Subcutaneous adipose tissue (tissue), 4 donors: Measurements from ENCODE around the gene TMEM89. TPM values are rescaled to one million over a fixed set of nuclear protein-coding genes. Genes with fewer than 3 reads are reported as not detected.

ENCODE experiments used
- CTCF ChIP-seq: fragments of 450-650 bp; IDR thresholded peaks from one replicate; pipeline ENCODE4 v1.5.1; 2016; ENCODE audit warnings: low read depth, mild to moderate bottlenecking, control low read depth, antibody characterized with exemption, moderate library complexity
- total RNA-seq, 4 donors: library from RNA; depleted of rRNA; stranded (reverse); fragments of >200 nt; gene quantifications; one replicate each; pipeline ENCODE4 v1.1.0, GENCODE V29; 2016

Gene TMEM89
- total RNA-seq, 4 donors from 2014 or later: not detected

GRCh38 chr3:48597408-48597800, 24.2 kb downstream of the TMEM89 start:
- no peak for TF ChIP-seq CTCF

GRCh38 chr3:48596676-48597407, 24.7 kb downstream of the TMEM89 start:
- no peak for TF ChIP-seq CTCF

DNA sequence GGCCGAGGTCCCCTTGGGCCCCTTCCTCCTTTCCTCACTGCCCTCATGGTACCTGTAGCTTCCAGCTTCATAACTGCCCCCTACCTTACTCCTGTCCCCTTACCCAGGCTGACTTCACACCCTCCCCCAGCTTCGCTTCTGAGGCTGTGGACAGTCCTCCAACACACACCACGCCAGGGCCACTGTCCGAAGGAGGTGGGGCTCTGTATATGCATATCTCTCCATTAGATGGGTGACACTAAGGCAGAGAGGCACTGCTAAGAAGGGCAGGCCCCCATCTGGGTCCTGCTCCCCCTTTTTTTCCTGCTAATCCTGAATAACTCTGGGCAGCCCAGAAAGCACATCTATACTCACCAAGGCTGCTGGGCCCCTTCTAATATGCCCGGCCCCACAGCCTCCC, 25.4 kb downstream of the TMEM89 start:
- TF ChIP-seq CTCF: no peak

GRCh38 chr3:48595526-48596121, 25.9 kb downstream of the TMEM89 start:
- TF ChIP-seq CTCF: no peak

DNA sequence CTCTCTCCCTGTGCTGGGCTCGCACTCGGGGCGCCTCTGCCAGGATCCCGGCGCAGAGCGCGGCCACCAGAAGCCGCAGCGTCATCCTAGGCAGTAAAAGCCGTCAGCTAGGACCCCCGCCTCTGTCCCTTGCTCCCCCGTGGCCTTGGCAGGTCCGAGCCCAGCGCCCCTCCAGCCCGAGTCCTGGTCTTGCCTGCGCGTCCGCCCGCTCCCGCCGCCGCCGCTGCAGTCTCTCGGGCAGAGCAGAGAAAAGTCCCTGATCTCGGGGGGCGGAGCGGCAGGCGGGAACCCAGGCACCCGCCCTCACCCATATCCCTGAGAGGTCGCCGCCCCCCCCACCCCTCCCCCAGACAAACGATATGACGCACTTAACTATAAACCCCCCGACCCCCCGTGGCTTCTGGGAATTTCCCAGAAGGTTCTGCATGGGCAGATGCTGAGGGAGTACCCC, 26.5 kb downstream of the TMEM89 start, which contains the start of gene COL7A1:
Gene COL7A1 (minus strand): TSS at position 255 of the 451 bp plus-strand sequence. CDS start 170 bp downstream, at position 85.
- no peak for TF ChIP-seq CTCF

DNA sequence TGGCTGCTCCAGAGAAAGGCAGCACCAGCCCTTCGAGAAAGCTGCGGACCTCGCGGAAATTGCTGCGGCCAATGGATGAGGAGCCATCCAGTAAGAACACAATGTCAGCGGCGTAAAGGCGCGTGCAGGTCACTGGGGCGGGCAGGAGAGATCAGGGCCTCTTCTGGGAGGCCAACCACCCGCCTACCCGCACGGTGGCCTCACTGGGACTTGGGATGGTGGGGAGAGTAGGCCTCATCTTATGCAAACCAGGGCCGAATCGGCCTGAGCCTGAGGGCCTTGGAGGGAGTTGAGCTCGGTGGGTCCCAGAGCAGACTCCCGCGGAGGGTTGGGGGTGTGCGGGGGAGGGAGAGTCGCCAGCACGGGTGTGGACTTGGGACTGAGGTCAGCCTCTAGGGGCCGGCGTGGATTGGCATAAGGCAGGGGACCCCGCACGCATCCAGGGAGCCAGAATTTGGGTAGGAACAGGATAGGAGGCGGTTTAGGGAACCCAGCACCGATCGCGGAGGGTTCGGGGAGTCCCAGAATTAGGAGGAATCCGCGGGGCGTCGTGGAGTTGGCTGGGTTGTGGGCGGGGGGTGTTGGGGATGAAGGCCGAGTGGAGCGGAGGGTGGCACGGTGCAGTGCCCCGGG, 27.0 kb downstream of the TMEM89 start:
- TF ChIP-seq CTCF: no peak

- TF ChIP-seq CTCF: no peak
Observed at GRCh38 chr3:48593337-48593736, 28.2 kb downstream of the TMEM89 start.
